ENCODE data around the gene SDC1. TPM values are rescaled to one million over a fixed set of nuclear protein-coding genes. Genes with fewer than 3 reads are reported as not detected.

SDC1 gene
- total RNA-seq, 1 donor from 2014 or later: 0.59 TPM

DNA sequence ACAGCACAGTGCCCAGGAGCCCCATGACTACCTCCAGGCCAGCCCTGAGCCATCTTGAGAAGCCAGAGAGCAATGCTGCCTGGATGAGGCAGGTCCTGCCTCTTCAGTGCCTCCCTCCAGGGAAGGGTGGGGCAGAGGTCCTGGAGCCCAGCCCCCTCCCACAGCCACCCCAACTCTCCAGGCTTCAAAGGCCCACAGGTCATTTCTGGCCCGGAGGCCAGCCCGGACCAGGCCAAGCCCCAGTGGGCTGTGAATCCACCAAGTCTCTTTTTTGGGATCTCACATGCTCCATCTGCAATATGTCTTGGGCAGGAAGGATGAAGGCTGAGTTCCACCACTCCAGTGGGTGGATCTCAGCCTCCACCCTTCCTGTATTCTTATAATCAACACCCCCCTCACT is 36.7 kb downstream of the SDC1 start:
- H3K4me1 Mint-ChIP-seq (ENCODE audit: low read depth): no peaks in the 10 kb centered on the region
- DNase-seq (ENCODE audit: low spot score): no peak
- no peak overlapping the region for H3K4me3 Mint-ChIP-seq (ENCODE audit: low read depth)
- intact Hi-C loops (cut with micrococcal nuclease): no loop called here
- H3K27me3 Mint-ChIP-seq (ENCODE audit: low read depth): no peaks in the 10 kb centered on the region
- no peaks in the 10 kb centered on the region for H3K36me3 Mint-ChIP-seq (ENCODE audit: low read depth)
- H3K27ac Mint-ChIP-seq: no peak overlapping the region
- H3K9me3 Mint-ChIP-seq: no peaks in the 10 kb centered on the region

DNA sequence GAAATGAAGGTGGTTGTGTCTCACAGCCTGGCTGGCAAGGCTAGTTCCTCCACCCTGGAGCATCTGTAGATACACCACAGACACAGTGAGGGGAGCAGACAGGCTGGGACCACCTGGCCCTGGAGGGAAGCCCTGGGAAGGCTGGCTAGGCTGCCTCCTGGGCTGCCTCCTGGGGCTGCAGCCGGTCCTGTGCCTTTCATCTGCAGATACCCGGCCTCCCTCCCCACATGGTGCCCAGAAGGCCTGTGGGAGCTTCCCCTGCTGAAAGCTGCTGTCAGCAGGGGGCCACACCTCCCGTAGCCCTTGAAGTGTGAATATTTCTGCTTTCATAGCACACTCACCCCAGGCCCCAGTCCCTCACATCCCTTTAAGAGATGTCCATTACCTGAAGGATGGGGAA is 37.6 kb downstream of the SDC1 start:
- no peaks in the 10 kb centered on the region for H3K27me3 Mint-ChIP-seq (ENCODE audit: low read depth)
- no peak overlapping the region for H3K4me3 Mint-ChIP-seq (ENCODE audit: low read depth)
- intact Hi-C loops (cut with micrococcal nuclease): no loop called here
- no peaks in the 10 kb centered on the region for H3K4me1 Mint-ChIP-seq (ENCODE audit: low read depth)
- H3K9me3 Mint-ChIP-seq: no peaks in the 10 kb centered on the region
- DNase-seq (ENCODE audit: low spot score): no peak
- H3K36me3 Mint-ChIP-seq (ENCODE audit: low read depth): no peaks in the 10 kb centered on the region
- H3K27ac Mint-ChIP-seq: no peak overlapping the region

DNA sequence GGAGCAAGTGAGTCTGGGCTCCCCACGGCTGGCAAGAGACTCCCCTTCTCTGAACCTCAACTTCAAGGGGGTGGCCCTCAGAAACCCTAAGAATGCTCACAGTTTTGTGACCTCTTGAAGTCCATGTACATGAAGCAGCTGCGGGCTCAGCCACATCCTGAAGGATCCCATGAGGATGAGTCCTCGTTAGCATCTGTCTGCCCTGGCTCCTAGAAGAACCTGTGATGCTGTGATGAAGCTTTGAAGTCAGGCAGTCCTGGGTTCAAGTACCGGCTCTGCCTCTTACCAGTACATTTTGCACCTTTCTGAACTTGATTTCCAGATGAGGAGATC is 38.1 kb downstream of the SDC1 start:
- no peak overlapping the region for H3K27ac Mint-ChIP-seq
- no peak overlapping the region for H3K4me3 Mint-ChIP-seq (ENCODE audit: low read depth)
- H3K4me1 Mint-ChIP-seq (ENCODE audit: low read depth): no peaks in the 10 kb centered on the region
- H3K9me3 Mint-ChIP-seq: no peaks in the 10 kb centered on the region
- H3K27me3 Mint-ChIP-seq (ENCODE audit: low read depth): no peaks in the 10 kb centered on the region
- no peaks in the 10 kb centered on the region for H3K36me3 Mint-ChIP-seq (ENCODE audit: low read depth)
- intact Hi-C loops (cut with micrococcal nuclease): no loop called here
- DNase-seq (ENCODE audit: low spot score): no peak

DNA sequence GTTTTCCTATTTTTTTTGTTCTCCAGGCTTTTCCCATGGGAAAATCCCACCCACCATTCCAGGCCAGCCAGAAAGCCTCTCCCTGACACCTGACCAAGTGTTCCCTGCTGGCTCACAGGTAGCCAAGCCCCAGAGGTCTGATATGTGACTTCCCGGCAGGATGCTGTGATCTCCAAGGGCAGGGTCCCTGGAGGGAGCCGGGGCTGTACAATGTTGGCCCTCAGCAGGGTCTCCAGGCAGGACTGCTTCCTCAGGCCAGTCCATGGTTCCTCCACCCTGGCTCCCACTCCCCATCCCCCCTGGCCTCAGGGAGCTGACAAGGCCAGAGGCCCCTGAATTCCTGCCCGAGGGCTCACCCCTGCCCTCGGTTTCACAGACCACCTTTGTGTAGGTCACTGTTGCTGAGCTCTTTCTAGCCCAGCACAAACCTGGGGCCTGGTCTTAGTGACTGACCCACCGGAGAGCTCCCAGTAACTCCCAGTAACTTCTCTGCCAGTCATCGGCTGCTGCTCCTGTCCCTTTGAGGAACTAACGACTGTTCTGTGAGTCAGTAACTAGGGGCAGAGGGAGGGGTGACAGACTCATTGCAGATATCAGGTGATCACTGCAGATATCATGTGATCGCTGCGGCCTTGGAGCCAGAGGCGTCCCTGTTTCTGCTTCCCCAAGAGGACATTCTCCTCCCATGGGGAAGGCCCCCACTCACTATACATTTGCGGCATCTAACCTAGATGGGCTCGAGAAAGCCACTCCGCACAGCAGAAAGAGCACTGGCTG is 38.7 kb downstream of the SDC1 start:
- H3K9me3 Mint-ChIP-seq: no peaks in the 10 kb centered on the region
- no peaks in the 10 kb centered on the region for H3K27me3 Mint-ChIP-seq (ENCODE audit: low read depth)
- H3K4me1 Mint-ChIP-seq (ENCODE audit: low read depth): no peaks in the 10 kb centered on the region
- no peak overlapping the region for H3K4me3 Mint-ChIP-seq (ENCODE audit: low read depth)
- DNase-seq (ENCODE audit: low spot score): no peak
- no peak overlapping the region for H3K27ac Mint-ChIP-seq
- intact Hi-C loops (cut with micrococcal nuclease): no loop called here
- H3K36me3 Mint-ChIP-seq (ENCODE audit: low read depth): no peaks in the 10 kb centered on the region

DNA sequence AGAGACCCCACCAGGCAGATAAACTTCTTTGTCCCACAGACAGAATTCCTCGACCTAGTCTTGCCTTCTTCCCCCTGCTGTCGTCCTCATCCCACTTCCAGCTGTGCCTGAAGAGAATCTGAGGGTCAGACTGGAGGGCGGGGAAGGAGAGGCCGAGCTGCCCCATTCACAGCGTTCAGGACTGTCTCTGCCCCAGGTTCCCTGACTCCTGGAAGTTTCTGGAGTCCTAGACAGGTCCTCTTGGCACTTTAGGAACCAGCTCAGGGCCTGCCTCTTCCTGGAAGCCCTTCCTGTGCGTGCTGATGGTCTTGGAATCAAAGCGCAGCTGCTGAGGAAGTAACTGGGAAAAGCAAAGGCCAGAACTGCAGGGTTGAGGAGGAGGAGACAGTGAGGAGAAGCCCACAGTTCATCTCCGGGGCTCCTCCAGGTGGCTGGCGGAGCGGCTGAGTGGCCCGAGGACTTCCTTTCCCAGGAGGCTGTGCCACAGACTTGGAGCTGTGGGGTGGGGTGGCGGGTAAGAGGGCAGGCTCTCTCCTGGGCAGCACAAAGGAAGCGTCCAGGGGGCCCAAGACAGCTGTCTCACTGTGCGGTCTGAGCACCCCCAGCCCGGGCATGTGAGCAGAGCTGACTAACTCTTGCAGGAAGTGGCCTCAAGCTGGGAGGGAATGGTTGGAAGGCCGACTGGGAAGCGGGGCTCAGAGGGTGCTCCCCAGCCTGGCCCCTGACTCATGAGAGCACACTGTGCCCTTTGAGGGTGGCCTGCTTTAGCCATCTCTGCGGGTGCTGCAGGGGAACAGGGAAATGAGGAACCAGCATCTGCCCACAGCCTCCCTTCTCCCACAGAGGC is 39.5 kb downstream of the SDC1 start:
- no peaks in the 10 kb centered on the region for H3K36me3 Mint-ChIP-seq (ENCODE audit: low read depth)
- DNase-seq (ENCODE audit: low spot score): no peak
- no peaks in the 10 kb centered on the region for H3K4me1 Mint-ChIP-seq (ENCODE audit: low read depth)
- H3K27me3 Mint-ChIP-seq (ENCODE audit: low read depth): no peaks in the 10 kb centered on the region
- intact Hi-C loops (cut with micrococcal nuclease): no loop called here
- H3K9me3 Mint-ChIP-seq: no peaks in the 10 kb centered on the region
- no peak overlapping the region for H3K4me3 Mint-ChIP-seq (ENCODE audit: low read depth)
- H3K27ac Mint-ChIP-seq: no peak overlapping the region

DNA sequence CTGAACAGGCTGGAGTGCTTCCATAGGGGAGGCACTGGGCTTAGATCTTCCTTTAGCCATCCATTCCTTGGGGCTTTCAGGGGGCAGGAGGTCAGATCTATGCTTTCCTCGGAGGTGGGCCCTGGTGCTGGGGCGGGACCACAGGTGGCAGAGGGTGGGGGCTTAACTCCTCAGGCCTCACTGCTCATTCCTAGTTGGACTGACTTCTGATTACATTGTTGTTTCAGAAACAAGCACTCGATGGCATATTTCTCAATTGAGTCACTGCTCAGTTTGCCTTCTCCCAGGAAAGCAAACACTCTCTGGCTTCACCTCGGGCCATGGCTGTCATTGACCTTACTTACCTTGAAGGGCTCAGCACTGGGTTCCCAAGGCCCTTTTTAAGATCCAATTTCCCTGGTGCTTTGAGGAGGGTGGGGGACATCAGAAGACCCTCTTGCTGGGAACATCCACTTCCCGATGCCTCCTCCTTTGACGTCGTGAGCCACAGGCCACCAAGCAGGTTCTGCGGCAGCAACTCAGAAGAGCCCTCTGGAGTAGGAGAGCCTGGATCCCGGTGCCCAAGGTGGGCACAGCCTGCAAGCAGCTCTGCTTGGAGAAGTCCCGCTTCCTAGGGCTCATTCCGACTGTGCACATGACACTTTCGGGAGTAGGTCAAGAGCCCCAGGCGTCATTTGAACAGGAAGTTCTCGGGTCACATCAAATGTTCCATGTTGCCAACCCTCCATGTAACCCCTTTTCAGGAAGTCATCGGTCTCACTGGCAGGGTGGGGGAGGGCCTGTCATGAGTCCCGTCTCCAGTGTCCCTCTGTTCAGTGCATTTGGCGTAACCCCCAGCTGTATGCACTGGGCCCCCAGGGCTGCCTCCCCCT is 40.6 kb downstream of the SDC1 start:
- Mint-ChIP-seq H3K4me1 (ENCODE audit: low read depth) (no peaks in the 10 kb centered on the region), H3K27ac (no peak overlapping the region), H3K9me3 (no peaks in the 10 kb centered on the region), H3K27me3 (ENCODE audit: low read depth) (no peaks in the 10 kb centered on the region), H3K4me3 (ENCODE audit: low read depth) (no peak overlapping the region), H3K36me3 (ENCODE audit: low read depth) (no peaks in the 10 kb centered on the region)
- no peak for DNase-seq (ENCODE audit: low spot score)
- intact Hi-C loops (cut with micrococcal nuclease): no loop called here

DNA sequence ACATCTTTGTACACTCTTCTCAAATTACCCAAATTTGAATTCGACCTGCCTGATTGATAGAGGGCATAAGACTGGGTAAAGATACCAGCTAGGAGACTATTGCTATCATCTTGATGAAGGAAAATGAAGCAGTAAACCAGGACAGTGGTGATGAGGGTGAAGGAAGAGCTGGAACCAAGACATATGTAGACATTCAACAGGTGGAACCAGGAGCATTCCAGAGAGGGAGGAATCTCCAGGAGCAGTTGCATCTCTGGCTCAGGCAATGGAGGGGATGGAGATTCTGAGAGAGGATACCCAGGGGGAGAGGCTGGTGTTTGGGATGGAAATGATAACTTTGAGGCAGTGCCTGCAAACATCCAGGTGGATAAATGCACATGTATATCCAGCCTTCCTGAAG is 41.6 kb downstream of the SDC1 start:
- Mint-ChIP-seq H3K4me1 (ENCODE audit: low read depth) (no peaks in the 10 kb centered on the region), H3K27me3 (ENCODE audit: low read depth) (no peaks in the 10 kb centered on the region), H3K4me3 (ENCODE audit: low read depth) (no peak overlapping the region), H3K36me3 (ENCODE audit: low read depth) (no peaks in the 10 kb centered on the region), H3K27ac (no peak overlapping the region), H3K9me3 (no peaks in the 10 kb centered on the region)
- DNase-seq (ENCODE audit: low spot score): no peak
- intact Hi-C loops (cut with micrococcal nuclease): no loop called here

DNA sequence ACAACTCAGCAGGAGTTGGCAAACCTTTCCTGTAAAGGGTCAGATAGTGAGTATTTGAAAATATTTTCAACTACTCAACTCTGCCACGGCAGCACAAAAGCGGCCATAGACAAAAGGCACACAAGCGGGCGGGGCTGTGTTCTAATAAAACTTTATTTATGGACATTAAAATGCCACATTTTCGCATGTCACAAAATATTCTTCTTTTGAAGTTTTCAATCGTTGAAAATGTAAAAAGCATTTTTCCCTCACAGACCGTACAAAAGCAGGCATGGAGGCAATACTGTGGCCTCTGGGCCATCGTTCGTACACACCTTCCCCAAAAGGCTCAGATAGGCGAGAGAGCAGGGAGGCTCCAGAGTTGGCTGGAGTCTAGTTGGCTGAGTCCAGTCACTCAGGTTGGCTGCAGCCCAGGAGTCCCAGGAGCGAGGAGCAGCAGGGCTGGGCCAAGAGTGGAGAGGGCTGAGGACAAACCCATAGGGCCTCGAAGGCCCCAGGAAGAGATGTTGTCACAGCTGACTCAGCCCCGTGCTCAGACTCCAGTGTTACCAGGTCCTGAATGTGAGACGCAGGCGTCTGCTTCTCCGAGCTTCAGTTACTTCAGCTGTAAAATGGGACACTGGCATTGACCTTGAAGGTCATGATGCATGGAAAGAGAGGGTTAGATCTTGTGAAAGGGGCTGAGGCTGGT is 42.5 kb downstream of the SDC1 start:
- no peak for DNase-seq (ENCODE audit: low spot score)
- H3K36me3 Mint-ChIP-seq (ENCODE audit: low read depth): no peaks in the 10 kb centered on the region
- H3K27ac Mint-ChIP-seq: no peak overlapping the region
- no peaks in the 10 kb centered on the region for H3K4me1 Mint-ChIP-seq (ENCODE audit: low read depth)
- no peak overlapping the region for H3K4me3 Mint-ChIP-seq (ENCODE audit: low read depth)
- no peaks in the 10 kb centered on the region for H3K9me3 Mint-ChIP-seq
- H3K27me3 Mint-ChIP-seq (ENCODE audit: low read depth): no peaks in the 10 kb centered on the region
- intact Hi-C loops (cut with micrococcal nuclease): no loop called here

DNA sequence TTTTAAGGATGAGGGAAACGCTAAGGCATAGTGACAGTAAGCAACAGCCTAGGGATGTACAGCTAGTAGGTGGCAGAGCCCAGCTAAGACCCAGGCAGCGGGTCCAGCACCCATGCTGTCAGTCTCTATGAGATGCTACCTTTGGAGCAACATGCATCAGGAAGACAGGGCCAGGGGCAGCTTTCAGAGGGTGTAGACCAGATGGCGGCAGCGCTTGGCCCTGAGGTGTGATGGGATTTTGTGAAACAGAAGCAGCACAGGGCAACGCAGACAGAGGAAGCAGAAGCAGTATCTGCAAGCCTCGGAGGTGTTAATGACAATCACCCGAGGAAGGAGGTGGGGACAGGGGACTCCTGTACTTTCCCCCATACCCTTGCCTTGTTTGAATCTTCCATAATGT is 43.2 kb downstream of the SDC1 start:
- intact Hi-C loops (cut with micrococcal nuclease): no loop called here
- Mint-ChIP-seq H3K27me3 (ENCODE audit: low read depth) (no peaks in the 10 kb centered on the region), H3K36me3 (ENCODE audit: low read depth) (no peaks in the 10 kb centered on the region), H3K27ac (no peak overlapping the region), H3K4me3 (ENCODE audit: low read depth) (no peak overlapping the region), H3K9me3 (no peaks in the 10 kb centered on the region), H3K4me1 (ENCODE audit: low read depth) (no peaks in the 10 kb centered on the region)
- no peak for DNase-seq (ENCODE audit: low spot score)

DNA sequence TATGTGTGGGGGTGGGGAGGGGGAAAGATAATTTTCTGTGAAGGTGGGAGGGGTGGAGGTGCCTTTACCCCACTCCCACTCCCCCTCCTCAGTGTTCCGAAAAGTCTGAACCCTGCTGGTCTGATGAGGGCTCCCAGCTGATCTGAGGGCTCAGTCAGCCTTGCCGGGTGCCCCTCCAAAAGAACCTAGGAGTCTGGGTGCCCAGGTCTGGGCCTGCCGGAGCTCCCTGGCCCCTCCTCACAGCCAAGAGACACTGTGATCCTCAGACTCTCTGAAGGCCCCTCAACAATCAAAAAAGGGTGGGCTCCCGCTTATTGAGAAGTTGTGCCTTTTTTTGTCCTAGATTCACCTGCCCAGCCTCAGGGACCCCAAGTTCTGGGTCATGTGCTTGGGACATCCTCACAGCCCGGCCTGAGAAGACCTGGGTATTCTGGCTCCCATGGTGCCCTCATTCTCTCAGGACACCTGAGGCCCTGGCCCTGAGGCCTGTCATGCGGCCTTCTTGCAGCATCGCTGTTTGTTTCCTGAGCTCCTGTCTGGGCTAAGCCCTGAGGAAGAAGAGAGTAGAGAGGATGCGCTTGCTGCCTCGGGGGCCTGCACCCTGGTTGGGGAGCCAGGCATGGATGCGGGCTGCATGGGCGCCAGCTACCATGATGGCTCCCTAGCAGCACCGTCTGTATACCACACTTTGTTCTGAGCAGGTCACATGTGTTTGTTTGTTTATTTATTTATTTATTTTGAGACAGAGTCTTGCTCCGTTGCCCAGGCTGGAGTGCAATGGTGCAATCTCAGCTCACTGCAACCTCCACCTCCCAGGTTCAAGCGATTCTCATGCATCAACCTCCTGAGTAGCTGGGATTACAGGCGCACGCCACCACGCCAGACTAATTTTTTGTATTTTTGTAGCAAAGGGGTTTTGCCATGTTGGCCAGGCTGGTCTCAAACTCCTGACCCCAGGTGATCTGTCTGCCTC is 44.0 kb downstream of the SDC1 start:
- no peak for DNase-seq (ENCODE audit: low spot score)
- Mint-ChIP-seq H3K4me3 (ENCODE audit: low read depth) (no peak overlapping the region), H3K27me3 (ENCODE audit: low read depth) (no peaks in the 10 kb centered on the region), H3K36me3 (ENCODE audit: low read depth) (no peaks in the 10 kb centered on the region), H3K27ac (no peak overlapping the region), H3K4me1 (ENCODE audit: low read depth) (no peaks in the 10 kb centered on the region), H3K9me3 (no peaks in the 10 kb centered on the region)
- intact Hi-C loops (cut with micrococcal nuclease): no loop called here

DNA sequence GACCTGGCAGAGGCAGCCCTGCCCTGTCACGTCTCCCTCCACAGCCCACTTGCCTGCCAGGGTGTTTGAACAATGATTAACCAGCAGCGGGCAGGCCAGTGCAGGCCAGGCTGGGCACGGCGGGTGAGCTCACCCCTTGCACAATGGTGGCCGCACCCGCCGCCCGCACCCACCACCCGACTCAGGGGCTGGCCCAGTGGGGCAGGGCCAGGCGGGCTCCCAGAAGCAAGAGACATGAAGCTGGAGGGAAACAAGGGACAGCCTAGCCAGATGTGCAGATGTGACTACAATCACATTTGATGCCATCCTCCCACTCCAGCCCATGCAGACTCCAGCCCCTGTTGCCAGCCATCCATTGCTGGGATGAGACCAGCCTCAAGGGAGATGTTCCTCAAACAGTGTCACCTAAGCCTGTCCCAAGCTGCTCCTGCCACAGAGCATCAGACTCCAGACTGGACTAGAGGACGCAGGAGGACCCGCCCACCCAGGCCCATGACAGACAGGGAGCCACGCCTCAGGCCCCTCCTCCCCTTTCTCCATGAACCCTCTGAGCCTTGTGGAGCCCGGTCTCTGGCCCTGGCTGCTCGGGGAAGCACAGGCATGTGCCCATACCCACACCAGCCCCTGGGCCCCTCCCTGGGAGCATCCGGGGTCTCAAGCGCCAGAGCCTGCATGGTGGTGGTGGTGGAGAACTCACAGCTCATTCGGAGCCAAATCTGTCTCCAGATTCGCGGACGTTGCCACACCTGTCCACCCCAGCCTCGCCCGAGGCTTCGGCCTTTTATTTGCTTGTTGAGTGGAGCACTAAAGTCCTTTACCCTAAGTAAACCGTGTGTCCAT is 45.0 kb downstream of the SDC1 start:
- Mint-ChIP-seq H3K27ac (no peak overlapping the region), H3K4me1 (ENCODE audit: low read depth) (no peaks in the 10 kb centered on the region), H3K4me3 (ENCODE audit: low read depth) (no peak overlapping the region), H3K9me3 (no peaks in the 10 kb centered on the region), H3K27me3 (ENCODE audit: low read depth) (no peaks in the 10 kb centered on the region), H3K36me3 (ENCODE audit: low read depth) (no peaks in the 10 kb centered on the region)
- DNase-seq (ENCODE audit: low spot score): no peak
- intact Hi-C loops (cut with micrococcal nuclease): no loop called here

Data from activated T-helper 2 cell treated with anti-CD3 and anti-CD28 coated beads, Interferon-gamma antibody, Interleukin-2, Interleukin-4, amounts not matched to agents 10 μg/mL and 5 μg/mL and 100 μg/mL, durations not matched to agents 14 hours and 24 hours and 36 hours (primary cell).